ENCODE measurements around the gene PRKG1. TPM values are rescaled to one million over a fixed set of nuclear protein-coding genes. Genes with fewer than 3 reads are reported as not detected.

PRKG1 gene
- total RNA-seq, 1 experiment from 2014 or later = 0.09 TPM

DNA sequence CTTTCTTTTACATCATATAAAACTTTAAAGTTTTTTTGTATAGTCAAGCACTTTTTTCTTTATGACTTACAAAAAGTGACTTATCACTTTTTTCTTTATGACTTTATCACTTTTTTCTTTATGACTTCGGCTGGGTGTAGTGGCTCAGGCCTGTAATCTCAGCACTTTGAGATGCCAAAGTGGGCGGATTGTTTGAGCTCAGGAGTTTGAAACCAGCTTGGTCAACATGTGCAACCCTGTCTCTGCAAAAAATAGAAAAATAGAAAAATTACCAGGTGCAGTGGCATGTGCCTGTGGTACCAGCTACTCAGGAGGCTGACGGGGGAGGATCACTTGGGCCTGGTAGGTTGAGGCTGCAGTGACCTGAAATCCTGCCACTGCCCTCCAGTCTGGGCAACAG, 733.9 kb downstream of the PRKG1 start:
- no peak for DNase-seq
- CTCF ChIA-PET = no interaction called here
- POLR2A ChIA-PET = no interaction called here
- H3K4me3 ChIP-seq (ENCODE audit: low read depth, low read length) = no peak overlapping the region
- H3K9me3 Mint-ChIP-seq (ENCODE audit: unreplicated experiment) = no peaks in the 10 kb centered on the region
- H3K27me3 Mint-ChIP-seq (ENCODE audit: insufficient read depth, unreplicated experiment) = no peaks in the 10 kb centered on the region
- H3K36me3 Mint-ChIP-seq (ENCODE audit: insufficient read depth, unreplicated experiment) = no peaks in the 10 kb centered on the region
- H3K27ac Mint-ChIP-seq (ENCODE audit: unreplicated experiment) = no peak overlapping the region
- H3K9me3 ChIP-seq = no peaks in the 10 kb centered on the region
- H3K4me3 Mint-ChIP-seq (ENCODE audit: unreplicated experiment) = no peak overlapping the region
- no peaks in the 10 kb centered on the region for H3K27me3 ChIP-seq (replicated peaks; ENCODE audit: control insufficient read depth, insufficient read depth, low read length)
- H3K4me1 ChIP-seq = no peaks in the 10 kb centered on the region
- intact Hi-C loops (cut with micrococcal nuclease; ENCODE audit: unreplicated experiment) = no loop called here
- no peaks in the 10 kb centered on the region for H3K36me3 ChIP-seq (ENCODE audit: control insufficient read depth, insufficient read depth, low read length)
- TF ChIP-seq, protein P1, sequence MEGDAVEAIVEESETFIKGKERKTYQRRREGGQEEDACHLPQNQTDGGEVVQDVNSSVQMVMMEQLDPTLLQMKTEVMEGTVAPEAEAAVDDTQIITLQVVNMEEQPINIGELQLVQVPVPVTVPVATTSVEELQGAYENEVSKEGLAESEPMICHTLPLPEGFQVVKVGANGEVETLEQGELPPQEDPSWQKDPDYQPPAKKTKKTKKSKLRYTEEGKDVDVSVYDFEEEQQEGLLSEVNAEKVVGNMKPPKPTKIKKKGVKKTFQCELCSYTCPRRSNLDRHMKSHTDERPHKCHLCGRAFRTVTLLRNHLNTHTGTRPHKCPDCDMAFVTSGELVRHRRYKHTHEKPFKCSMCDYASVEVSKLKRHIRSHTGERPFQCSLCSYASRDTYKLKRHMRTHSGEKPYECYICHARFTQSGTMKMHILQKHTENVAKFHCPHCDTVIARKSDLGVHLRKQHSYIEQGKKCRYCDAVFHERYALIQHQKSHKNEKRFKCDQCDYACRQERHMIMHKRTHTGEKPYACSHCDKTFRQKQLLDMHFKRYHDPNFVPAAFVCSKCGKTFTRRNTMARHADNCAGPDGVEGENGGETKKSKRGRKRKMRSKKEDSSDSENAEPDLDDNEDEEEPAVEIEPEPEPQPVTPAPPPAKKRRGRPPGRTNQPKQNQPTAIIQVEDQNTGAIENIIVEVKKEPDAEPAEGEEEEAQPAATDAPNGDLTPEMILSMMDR (IDR thresholded peaks at IDR 0.05; ENCODE audit: insufficient read depth in 1 of 2, low read depth in 1 of 2, low read length in 1 of 2, severe bottlenecking in 1 of 2, unreplicated experiment in 1 of 2) = no peak
- peaks cover 11% of the 10 kb centered on the region for H3K4me1 Mint-ChIP-seq (ENCODE audit: low read depth, unreplicated experiment)
- no TSS peak for BruUV-seq (replicated peaks)

DNA sequence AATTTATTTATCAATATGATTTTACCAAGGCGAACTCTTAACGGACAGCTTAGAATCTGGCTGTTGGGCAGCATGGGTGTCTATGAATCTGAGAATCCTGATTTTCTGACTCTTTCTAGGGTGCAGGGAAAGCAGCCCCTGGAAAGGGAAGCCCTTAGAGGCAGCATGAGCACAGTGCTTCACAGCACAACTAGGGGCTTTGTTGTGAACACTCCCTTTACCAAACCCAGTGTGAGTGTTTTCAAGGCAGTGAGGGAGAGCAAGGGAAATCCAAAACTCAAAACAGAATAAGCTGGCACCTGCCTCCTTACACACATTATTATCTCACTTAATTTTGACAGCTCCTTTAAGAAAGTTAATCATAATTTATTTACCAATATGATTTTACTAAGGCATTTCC, 741.4 kb downstream of the PRKG1 start:
- Mint-ChIP-seq H3K27ac (ENCODE audit: unreplicated experiment) (no peak overlapping the region), H3K36me3 (ENCODE audit: insufficient read depth, unreplicated experiment) (no peaks in the 10 kb centered on the region), H3K4me3 (ENCODE audit: unreplicated experiment) (no peak overlapping the region), H3K9me3 (ENCODE audit: unreplicated experiment) (no peaks in the 10 kb centered on the region), H3K27me3 (ENCODE audit: insufficient read depth, unreplicated experiment) (no peaks in the 10 kb centered on the region), H3K4me1 (ENCODE audit: low read depth, unreplicated experiment) (no peaks in the 10 kb centered on the region)
- H3K4me3 ChIP-seq (ENCODE audit: low read depth, low read length) = no peak overlapping the region
- TF ChIP-seq, protein P1 (IDR thresholded peaks at IDR 0.05; ENCODE audit: insufficient read depth in 1 of 2, low read depth in 1 of 2, low read length in 1 of 2, severe bottlenecking in 1 of 2, unreplicated experiment in 1 of 2) = no peak
- no peaks in the 10 kb centered on the region for H3K9me3 ChIP-seq
- no TSS peak for BruUV-seq (replicated peaks)
- intact Hi-C loops (cut with micrococcal nuclease; ENCODE audit: unreplicated experiment) = no loop called here
- POLR2A ChIA-PET = no interaction called here
- H3K27me3 ChIP-seq (replicated peaks; ENCODE audit: control insufficient read depth, insufficient read depth, low read length) = no peaks in the 10 kb centered on the region
- CTCF ChIA-PET = no interaction called here
- H3K4me1 ChIP-seq = no peaks in the 10 kb centered on the region
- no peak for DNase-seq
- no peaks in the 10 kb centered on the region for H3K36me3 ChIP-seq (ENCODE audit: control insufficient read depth, insufficient read depth, low read length)

DNA sequence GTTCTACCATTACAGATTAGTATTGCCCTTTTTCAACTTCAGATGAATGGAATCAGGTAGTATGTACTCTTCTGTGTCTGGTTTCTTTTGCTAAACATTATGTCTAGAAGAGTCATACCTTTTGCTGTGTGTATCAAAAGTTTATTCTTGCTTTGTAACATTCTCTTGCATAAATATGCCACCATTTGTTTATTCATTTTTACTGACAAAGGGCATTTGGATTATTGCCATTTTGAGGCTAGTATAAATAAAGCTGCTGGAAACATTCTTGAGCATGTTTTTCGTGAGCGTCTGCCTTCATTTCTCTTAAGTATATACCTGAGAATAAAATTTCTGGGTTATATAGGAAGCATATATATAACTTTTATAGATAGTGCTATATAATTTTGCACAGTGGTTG, 746.8 kb downstream of the PRKG1 start:
- POLR2A ChIA-PET = no interaction called here
- Histone ChIP-seq H3K27me3 (replicated peaks; ENCODE audit: control insufficient read depth, insufficient read depth, low read length) (no peaks in the 10 kb centered on the region), H3K9me3 (no peaks in the 10 kb centered on the region), H3K4me3 (ENCODE audit: low read depth, low read length) (no peak overlapping the region), H3K4me1 (no peaks in the 10 kb centered on the region), H3K36me3 (ENCODE audit: control insufficient read depth, insufficient read depth, low read length) (no peaks in the 10 kb centered on the region)
- Mint-ChIP-seq H3K27ac (ENCODE audit: unreplicated experiment) (no peak overlapping the region), H3K4me3 (ENCODE audit: unreplicated experiment) (no peak overlapping the region), H3K27me3 (ENCODE audit: insufficient read depth, unreplicated experiment) (no peaks in the 10 kb centered on the region), H3K36me3 (ENCODE audit: insufficient read depth, unreplicated experiment) (no peaks in the 10 kb centered on the region), H3K9me3 (ENCODE audit: unreplicated experiment) (no peaks in the 10 kb centered on the region), H3K4me1 (ENCODE audit: low read depth, unreplicated experiment) (no peaks in the 10 kb centered on the region)
- CTCF ChIA-PET = no interaction called here
- TF ChIP-seq, protein P1 (IDR thresholded peaks at IDR 0.05; ENCODE audit: insufficient read depth in 1 of 2, low read depth in 1 of 2, low read length in 1 of 2, severe bottlenecking in 1 of 2, unreplicated experiment in 1 of 2) = no peak
- no peak for DNase-seq
- no TSS peak for BruUV-seq (replicated peaks)
- intact Hi-C loops (cut with micrococcal nuclease; ENCODE audit: unreplicated experiment) = no loop called here

Measured in Caco-2 (cell line).